HG03045 (cell line): ENCODE results near the gene TJP2.
"Not testable (repeated sequence)": the region's sequence is repeated elsewhere in the genome, so short reads cannot be mapped to it uniquely, and the experiment has no call there.

Experiments
- ATAC-seq: cut with Tn5 transposase; IDR thresholded peaks from one replicate; pipeline ENCODE4 v1.9.1; 2021; ENCODE audit warnings: mild to moderate bottlenecking, moderate library complexity; ENCODE audit not compliant: unreplicated experiment

TJP2 gene

DNA sequence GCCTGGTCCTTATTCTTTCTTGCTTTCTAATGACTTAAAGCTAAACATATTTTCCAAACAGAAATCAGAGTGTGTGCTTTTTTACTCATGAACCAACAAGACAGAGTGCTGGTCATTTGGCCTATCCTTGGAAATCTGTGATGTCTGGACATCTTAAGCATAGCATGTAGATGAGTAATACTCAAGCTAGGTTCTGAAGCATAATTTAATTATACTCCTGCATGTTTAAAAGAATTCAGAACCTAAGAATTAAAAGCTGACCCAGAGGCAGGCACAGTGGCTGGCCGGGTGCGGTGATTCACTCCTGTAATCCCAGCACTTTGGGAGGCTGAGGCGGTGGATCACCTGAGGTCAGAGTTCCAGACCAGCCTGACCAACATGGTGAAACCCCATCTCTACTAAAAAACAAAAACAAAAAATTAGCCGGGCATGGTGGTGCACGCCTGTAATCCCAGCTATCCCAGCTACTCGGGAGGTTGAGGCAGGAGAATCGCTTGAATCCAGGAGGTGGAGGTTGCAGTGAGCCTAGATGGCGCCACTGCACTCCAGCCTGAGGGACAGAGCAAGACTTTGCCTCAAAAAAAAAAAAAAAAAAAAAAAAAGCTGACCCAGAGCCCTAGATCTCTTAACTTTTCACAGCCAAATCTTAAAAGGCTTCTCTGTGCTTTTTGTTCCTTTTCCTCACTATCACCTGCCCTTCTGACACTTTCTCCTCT lies 16.2 kb upstream of the TJP2 start:
- no peak for ATAC-seq

DNA sequence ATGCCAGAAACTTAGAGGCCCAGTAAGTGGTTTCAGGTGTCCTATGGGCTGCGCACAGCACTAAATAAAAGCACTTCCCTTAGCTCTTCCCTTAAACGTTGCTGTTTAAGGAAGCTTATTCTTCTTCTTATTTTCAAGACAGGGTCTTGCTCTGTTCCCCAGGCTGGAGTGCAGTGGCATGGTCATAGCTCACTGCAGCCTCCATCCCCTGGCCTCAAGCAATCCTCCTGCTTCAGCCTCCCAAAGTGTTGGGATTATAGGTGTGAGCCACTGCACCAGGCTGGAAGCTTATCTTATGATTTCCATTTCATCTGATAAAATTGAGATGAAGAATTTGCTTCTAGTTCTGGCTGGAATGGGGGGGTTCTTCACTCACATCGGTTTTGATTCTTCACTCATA lies 15.6 kb upstream of the TJP2 start:
- no peak for ATAC-seq

GRCh38 chr9:69164573-69164972 lies 9.5 kb upstream of the TJP2 start:
- not testable (repeated sequence) for ATAC-seq

DNA sequence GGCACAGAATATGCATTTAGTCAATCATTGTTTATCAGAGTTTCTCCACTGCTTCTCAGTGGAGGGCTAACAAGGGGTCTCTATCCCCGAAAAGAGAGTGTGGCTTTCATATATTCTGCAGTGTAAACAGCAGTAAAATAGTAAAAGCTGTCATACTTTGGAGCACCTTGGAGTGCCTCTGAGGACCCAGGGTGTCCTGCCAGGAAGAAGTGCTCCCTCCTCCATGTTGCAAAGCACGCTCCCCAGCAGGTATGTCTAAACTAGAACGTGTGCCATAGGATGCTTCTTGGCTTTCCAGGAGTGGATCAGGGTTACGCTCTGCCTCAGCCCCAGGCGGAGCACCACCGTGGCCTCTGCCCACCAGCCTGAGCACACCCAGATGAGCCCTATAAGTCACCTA lies 8.5 kb upstream of the TJP2 start:
- no peak for ATAC-seq

DNA sequence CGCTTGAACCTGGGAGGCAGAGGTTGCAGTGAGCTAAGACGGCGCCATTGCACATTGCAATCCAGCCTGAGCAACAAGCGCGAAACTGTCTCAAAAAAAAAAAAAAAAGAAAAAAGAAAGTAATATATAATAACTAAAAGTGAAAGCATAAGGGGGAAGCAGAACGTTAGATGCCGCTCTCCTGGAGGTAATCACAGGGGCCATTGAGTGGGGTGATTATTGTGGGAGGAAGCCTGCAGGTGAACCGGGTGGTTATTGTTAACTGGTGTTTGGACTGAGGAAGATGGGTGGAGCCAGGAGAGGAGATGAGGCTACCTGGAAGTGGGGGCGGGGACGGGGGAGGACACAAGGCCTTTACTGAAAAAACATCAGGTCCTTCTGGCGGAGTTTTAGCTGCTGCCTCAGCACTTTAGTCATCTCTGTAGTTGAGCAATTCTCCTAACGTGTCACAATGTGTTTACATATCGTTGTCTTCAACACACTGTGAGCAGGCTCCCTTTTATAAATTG lies 5.3 kb upstream of the TJP2 start:
- peak; percentile 55 for ATAC-seq

GRCh38 chr9:69170231-69170630 lies 3.8 kb upstream of the TJP2 start:
- no peak for ATAC-seq

- no peak for ATAC-seq
Observed at GRCh38 chr9:69171049-69171448, 3.0 kb upstream of the TJP2 start.

DNA sequence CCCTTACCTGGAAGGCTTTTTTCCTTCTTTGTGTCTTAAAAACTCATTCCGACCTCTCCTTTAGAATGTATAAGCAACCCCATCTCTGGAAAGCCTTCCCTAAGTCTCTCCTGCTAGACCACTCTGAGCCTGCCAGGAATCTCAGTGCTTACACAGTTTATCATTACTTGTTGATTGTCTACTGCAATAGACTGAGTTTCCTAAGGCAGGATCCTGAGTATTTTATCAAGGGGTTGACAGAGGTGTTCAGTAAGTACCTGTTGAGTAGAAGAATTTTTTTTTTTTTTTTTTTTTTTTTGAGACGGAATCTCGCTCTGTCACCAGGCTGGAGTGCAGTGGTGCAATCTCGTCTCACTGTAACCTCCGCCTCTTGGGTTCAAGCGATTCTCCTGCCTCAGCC lies 2.6 kb upstream of the TJP2 start:
- no peak for ATAC-seq

GRCh38 chr9:69172895-69173294 lies 1.2 kb upstream of the TJP2 start:
- ATAC-seq: no peak

DNA sequence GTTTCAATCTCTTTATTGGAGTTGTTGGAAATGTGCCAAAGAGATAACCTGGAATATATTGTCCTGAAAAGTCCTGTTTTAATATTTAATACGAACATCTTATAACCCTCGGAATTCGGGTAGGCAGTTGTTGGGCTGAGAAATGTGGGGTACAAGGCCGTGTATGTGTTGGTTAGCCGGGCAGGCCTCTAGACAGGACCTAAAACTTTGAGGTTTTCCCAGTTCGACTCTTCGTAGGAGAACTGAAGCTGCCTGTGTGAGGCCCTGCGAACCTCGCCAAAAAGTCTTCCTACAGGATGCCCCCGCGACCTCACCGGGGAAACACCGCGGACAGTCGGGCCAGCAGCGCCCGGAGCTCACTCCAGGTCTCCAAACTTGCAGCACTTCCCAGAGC lies 583 bp upstream of the TJP2 start:
- ATAC-seq: no peak

- ATAC-seq: peak; percentile 62
Observed at GRCh38 chr9:69174616-69175463, 763 bp downstream of the TJP2 start.

DNA sequence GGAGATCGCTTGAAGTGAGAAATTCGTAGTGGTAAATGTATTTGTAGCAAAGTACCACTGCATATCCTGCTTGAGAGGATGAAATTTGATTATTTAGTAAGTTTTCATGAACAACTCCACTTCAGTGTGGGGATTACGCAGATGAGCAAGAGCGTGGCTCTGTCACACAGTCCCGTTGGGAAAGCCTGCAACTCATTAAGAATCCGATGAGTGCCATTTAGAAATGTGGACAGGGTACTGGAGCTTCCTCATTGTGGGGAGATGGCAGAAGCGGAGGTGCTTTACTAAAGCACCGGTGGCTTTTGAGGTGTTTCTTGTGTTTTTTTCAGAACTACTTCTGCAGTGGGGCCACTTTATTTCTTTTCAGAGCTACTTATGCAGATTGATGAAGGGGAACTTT lies 1.4 kb downstream of the TJP2 start:
- peak; percentile 15 for ATAC-seq

- ATAC-seq: no peak
Observed at GRCh38 chr9:69176471-69177171, 2.5 kb downstream of the TJP2 start.

DNA sequence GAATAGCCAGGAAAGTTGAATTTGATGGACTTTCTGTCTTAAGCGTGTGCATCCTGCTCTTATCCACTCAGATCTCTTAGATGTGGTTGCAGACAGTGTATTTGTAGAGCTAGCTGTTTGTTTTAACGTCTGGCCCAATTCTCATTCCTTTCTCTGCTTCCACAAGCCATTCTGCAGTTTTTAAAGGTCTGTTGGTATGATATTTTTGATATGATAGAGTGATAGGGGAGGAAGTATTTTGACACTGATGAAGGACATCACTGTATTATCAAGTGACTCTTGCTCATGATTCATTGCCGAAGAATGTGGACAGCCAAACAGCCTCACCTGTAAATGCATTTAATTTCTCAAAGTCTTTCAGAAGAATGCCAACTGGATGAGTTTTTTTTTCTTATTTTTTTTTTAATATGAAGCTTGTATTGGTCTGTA lies 4.5 kb downstream of the TJP2 start:
- ATAC-seq: no peak

GRCh38 chr9:69179037-69179436 lies 5.0 kb downstream of the TJP2 start:
- ATAC-seq: no peak

DNA sequence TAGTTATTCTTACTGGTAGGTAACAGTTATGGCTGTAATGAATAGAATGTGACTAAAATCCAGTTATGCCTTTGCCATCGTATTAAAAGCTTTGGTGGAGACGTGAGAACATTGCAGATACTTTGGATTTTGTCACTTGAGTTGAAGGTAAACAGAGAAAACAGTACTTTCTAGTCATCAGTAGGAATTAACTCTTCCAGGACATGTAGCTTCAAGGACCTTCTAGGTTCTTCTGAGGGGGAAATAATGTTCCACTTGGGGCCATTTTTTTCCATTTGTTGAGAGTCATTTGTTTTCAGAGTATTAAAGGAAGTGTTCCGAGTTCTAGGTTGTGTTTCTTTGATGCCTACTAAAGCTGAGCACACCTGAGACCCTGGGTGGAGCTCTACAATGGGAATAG lies 6.1 kb downstream of the TJP2 start:
- no peak for ATAC-seq

DNA sequence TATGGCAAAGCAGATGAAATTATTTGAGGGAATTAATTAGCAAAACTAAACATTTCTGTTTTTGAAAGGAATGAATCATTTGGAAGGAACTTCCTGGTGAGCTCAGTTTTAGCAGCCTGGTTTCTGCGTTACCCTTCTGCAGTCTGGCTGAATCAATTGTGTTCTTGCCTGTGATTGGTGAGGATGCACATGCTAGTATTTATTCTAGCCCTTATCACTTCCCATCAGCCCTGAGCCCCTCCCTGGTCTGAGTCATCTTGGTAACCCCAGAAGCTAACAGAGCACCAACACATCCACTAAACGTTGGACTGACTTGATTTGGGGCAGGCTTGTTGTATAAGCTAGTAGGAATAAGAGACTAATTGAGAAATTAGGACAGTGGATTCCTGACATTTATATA lies 6.6 kb downstream of the TJP2 start:
- ATAC-seq: no peak

- ATAC-seq: no peak
Observed at GRCh38 chr9:69181908-69182353, 7.9 kb downstream of the TJP2 start.

DNA sequence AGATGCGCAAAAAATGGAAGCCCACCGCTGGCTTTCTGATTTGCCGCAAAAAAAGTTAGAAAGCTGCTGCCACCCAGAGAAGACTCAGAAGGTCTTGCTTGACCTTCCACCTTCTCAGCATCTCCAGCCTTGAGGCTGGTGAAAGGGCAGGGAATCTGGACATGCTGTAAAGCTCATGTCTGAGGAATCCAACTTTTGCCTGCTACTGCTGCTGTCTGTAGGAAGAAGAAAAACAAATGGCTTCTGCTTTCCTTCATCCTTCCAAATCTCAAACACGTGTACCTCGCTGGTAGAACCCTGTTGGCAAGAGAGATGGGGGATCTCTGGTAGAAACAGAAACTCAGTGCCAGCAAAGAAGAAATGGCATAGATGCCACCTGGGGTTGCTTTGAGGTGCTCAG lies 10.2 kb downstream of the TJP2 start:
- no peak for ATAC-seq

GRCh38 chr9:69186841-69187611 lies 12.9 kb downstream of the TJP2 start:
- ATAC-seq: no peak

DNA sequence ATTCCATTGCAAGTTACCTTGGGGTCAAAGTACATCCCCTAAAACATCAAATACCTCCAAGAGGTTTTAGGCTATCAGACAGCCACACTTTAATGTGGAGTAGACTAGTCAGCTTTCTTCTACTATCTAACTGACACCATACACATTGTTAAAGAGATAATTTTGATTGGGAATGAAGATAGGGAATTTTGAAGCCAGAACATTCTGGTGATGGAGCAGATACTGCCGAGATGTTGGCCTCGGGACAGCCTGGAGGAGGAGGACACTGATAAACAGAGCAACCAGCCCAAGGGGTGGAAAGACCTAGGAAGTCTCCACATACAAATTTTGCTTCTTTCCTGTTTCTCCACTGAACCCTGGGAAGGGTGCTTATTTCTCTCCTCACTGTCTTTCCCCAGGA lies 14.9 kb downstream of the TJP2 start:
- no peak for ATAC-seq
